ENCODE data around the gene TNS1. TPM values are rescaled to one million over a fixed set of nuclear protein-coding genes. Genes with fewer than 3 reads are reported as not detected.

The TNS1 gene
- total and polyA plus RNA-seq, 10 of the 15 experiments (the other 5 are each of a cell fraction or from before 2014, with no cell fraction given): 0.05 to 0.44 TPM; not detected in 8

DNA sequence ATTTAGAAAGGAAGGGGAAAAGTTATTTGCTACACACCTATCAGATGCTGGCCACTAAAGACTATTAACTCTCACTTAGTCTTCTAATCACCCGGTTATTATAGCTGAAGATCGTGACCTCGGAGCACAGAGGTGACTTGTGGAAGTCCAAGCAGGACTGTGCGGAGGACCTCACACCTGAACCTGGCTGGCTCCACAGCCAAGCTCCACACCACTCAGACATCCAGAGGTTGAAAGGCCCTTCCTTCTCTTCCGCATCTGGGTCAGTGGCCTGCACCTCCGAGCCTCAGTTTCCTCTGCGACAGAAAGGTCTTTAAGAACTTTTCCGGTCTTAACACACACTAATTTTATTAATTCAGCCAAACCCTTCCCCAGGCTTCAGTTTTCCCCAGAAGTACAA, 57.9 kb downstream of the TNS1 start:
- Histone ChIP-seq H3K27me3 (replicated peaks in 1 of 2; ENCODE audit: control insufficient read depth in 2 of 2, insufficient read depth in 2 of 2, low read length in 1 of 2) (no peaks in the 10 kb centered on the region; a peak in 3 of 4 replicates), H4K20me1 (ENCODE audit: control insufficient read depth, insufficient read depth) (no peaks in the 10 kb centered on the region; the same call in 1 of the 2 replicates), H3K4me2 (ENCODE audit: control insufficient read depth, insufficient read depth) (no peak overlapping the region), H3K79me2 (ENCODE audit: control insufficient read depth, insufficient read depth, low read length) (no peaks in the 10 kb centered on the region), H3K36me3 (ENCODE audit: control insufficient read depth in 2 of 2, insufficient read depth in 2 of 2, low read length in 1 of 2) (no peaks in the 10 kb centered on the region), H3K4me3 (no peak overlapping the region), H3K9ac (ENCODE audit: control insufficient read depth, insufficient read depth, low read length) (no peak overlapping the region), H2AFZ (ENCODE audit: control insufficient read depth, low read depth, low read length) (no peak overlapping the region), H3K27ac (ENCODE audit: control insufficient read depth, insufficient read depth) (no peak overlapping the region), H3K4me1 (ENCODE audit: control insufficient read depth, insufficient read depth, low read length) (no peaks in the 10 kb centered on the region), H3K9me3 (replicated peaks; ENCODE audit: control insufficient read depth, insufficient read depth, low read length) (no peaks in the 10 kb centered on the region)
- ChIA-PET POLR2A (no interaction called here), RAD21 (ENCODE audit: unreplicated experiment) (no interaction called here), SMC1A (ENCODE audit: uncharacterized antibody, unreplicated experiment) (no interaction called here), CTCF (interaction anchor here (0.6 kb wide), 1 partner anchor 25 kb away, joined by 3 read pairs; no protein-coding TSS in a partner anchor)
- no TSS peak for BruUV-seq (replicated peaks)
- ATAC-seq: no peak
- intact Hi-C loops (cut with micrococcal nuclease; ENCODE audit: unreplicated experiment): no loop called here
- TF ChIP-seq KAT2A (conservative IDR thresholded peaks at IDR 0.05; ENCODE audit: control insufficient read depth, low read depth, low read length): no peak
- TF ChIP-seq BRCA1 (IDR thresholded peaks at IDR 0.05; ENCODE audit: low read depth, low read length): no peak
- no peak for TF ChIP-seq STAT3 (IDR thresholded peaks at IDR 0.05; ENCODE audit: low read depth, low read length)
- no peak for TF ChIP-seq ELK1 (IDR thresholded peaks at IDR 0.05; ENCODE audit: low read depth, low read length)
- TF ChIP-seq BCL11A (IDR thresholded peaks at IDR 0.05; ENCODE audit: low read depth, low read length): no peak
- no peak for TF ChIP-seq RUNX3 (IDR thresholded peaks at IDR 0.05; ENCODE audit: low read length)
- TF ChIP-seq ZNF384 (IDR thresholded peaks at IDR 0.05; ENCODE audit: borderline replicate concordance, low read depth, low read length): no peak
- TF ChIP-seq ZNF207 (IDR thresholded peaks at IDR 0.05; ENCODE audit: borderline replicate concordance): no peak
- TF ChIP-seq SIN3A (IDR thresholded peaks at IDR 0.05; ENCODE audit: low read depth, low read length): no peak
- 41% methylated on average over 8 of the region's 8 CpGs for WGBS (ENCODE audit: insufficient coverage, insufficient replicate concordance, low lambda C conversion rate, missing lambda C conversion rate)
- DNase-seq (ENCODE audit: low read depth, low spot score): no peak
- in situ Hi-C loops (cut with MboI): no loop called here
- FAIRE-seq: no peak
